K562 (cell line): ENCODE measurements around the gene SNTG2. TPM values are rescaled to one million over a fixed set of nuclear protein-coding genes. Genes with fewer than 3 reads are reported as not detected.

ENCODE experiments used
- ATAC-seq: fragments of 200-7000 bp; cut with Tn5 transposase; 3 replicates; pipeline ENCODE4 v1.9.1; 2020; ENCODE audit warnings: moderate library complexity
- BruUV-seq: library from RNA; stranded (reverse); fragments of 400-500 nt; replicated peaks from 2 replicates; lab custom pipeline; 2021; lab: Mats Ljungman, UMichigan
- CTCF ChIA-PET: fragments of 300-600 bp; formaldehyde crosslinking; extraction: SDS; loops from one replicate; lab custom pipeline; 2021; ENCODE audit warnings: low intra/inter-chr PET ratio; lab: Yijun Ruan, JAX
- POLR2A ChIA-PET: fragments of 300-600, 350-650 bp; sonication (Branson Sonifier 250); formaldehyde crosslinking; extraction: SDS; loops from one replicate; lab custom pipeline; 2021; ENCODE audit warnings: antibody characterized with exemption, inconsistent platforms; lab: Yijun Ruan, JAX
- DNase-seq, 4 experiments: peaks; one replicate each; pipeline versions ENCODE4 v3.0.0 to v3.0.0-alpha.2; 2011 to 2018; ENCODE audit warnings: low spot score in 3 of 4, mixed read lengths in 3 of 4; ENCODE audit errors: extremely low read depth in 1 of 4
- FAIRE-seq: peaks from 2 replicates; lab custom pipeline; 2011; peaks lifted over from hg19 to GRCh38; lab: Jason Lieb, UNC
- H2AFZ ChIP-seq: 2 replicates; pipeline ENCODE4 v1.6.0; 2011; ENCODE audit warnings: low read depth, low read length, control low read depth, inconsistent platforms
- H3K27ac ChIP-seq: fragments of 200-600 bp; 3 replicates; pipeline ENCODE4 v1.8.0; 2011; ENCODE audit warnings: low read depth, mild to moderate bottlenecking, control low read depth, inconsistent platforms, low read length, moderate library complexity, mixed read lengths; ENCODE audit errors: extremely low read depth
- H3K27me3 ChIP-seq, 2 experiments: fragments of 300-600 bp in 1 of 2; 2 replicates in 1 of 2; 3 replicates in 1 of 2; pipeline versions ENCODE4 v1.6.0 to v1.8.0; 2011; ENCODE audit warnings: inconsistent platforms in 2 of 2, low read length in 2 of 2, mild to moderate bottlenecking in 1 of 2, mixed read lengths in 1 of 2, moderate library complexity in 1 of 2; ENCODE audit not compliant: control insufficient read depth in 2 of 2, insufficient read depth in 2 of 2
- H3K36me3 ChIP-seq: fragments of 300-600 bp; 3 replicates; pipeline ENCODE4 v1.8.0; 2011; ENCODE audit warnings: mild to moderate bottlenecking, low read length, inconsistent platforms; ENCODE audit not compliant: control insufficient read depth, insufficient read depth
- H3K4me1 ChIP-seq, 2 experiments: fragments of 200-600 bp in 1 of 2; replicated peaks in 1 of 2; 2 replicates in 1 of 2; 3 replicates in 1 of 2; pipeline versions ENCODE4 v1.5.1 to v1.8.0; 2011; ENCODE audit warnings: inconsistent platforms in 2 of 2, low read length in 2 of 2, mild to moderate bottlenecking in 1 of 2, mixed read lengths in 1 of 2, moderate library complexity in 1 of 2; ENCODE audit not compliant: control insufficient read depth in 2 of 2, insufficient read depth in 2 of 2
- H3K4me2 ChIP-seq: 2 replicates; pipeline ENCODE4 v1.6.1; 2011; ENCODE audit warnings: low read length, control low read depth, inconsistent platforms, mixed read lengths; ENCODE audit not compliant: insufficient read depth
- H3K4me3 ChIP-seq: fragments of 200-600 bp; sonication (generic), shearing (Covaris generic); 2 replicates; pipeline ENCODE4 v1.5.1; 2016; ENCODE audit warnings: control low read depth, inconsistent platforms
- H3K79me2 ChIP-seq: fragments of 200-600 bp; 3 replicates; pipeline ENCODE4 v1.8.0; 2011; ENCODE audit warnings: low read length, inconsistent platforms; ENCODE audit not compliant: control insufficient read depth, insufficient read depth
- H3K9ac ChIP-seq, 2 experiments: 2 replicates each; pipeline versions ENCODE4 v1.6.0 to v1.6.1; 2011; ENCODE audit warnings: low read depth in 2 of 2, low read length in 2 of 2, control low read depth in 1 of 2, inconsistent platforms in 1 of 2, mild to moderate bottlenecking in 1 of 2, mixed read lengths in 1 of 2; ENCODE audit not compliant: insufficient read depth in 1 of 2
- H3K9me1 ChIP-seq: one replicate; pipeline ENCODE4 v1.6.0; 2011; ENCODE audit warnings: inconsistent platforms, mild to moderate bottlenecking, low read length, moderate library complexity; ENCODE audit not compliant: control insufficient read depth, insufficient read depth
- H3K9me3 ChIP-seq: replicated peaks from 2 replicates; pipeline ENCODE4 v1.5.1; 2011; ENCODE audit warnings: low read depth, low read length, inconsistent platforms; ENCODE audit not compliant: control insufficient read depth, insufficient read depth
- H4K20me1 ChIP-seq: replicated peaks from 2 replicates; pipeline ENCODE4 v1.6.1; 2011; ENCODE audit warnings: low read length, inconsistent platforms, mixed read lengths; ENCODE audit not compliant: control insufficient read depth, insufficient read depth
- ATF2 ChIP-seq: sonication (generic); formaldehyde crosslinking; IDR thresholded peaks from 2 replicates; pipeline ENCODE4 v1.8.1; 2022; ENCODE audit warnings: missing genetic modification reagents
- FOXK1 ChIP-seq: sonication (generic); formaldehyde crosslinking; IDR thresholded peaks from 2 replicates; pipeline ENCODE4 v1.8.0; 2022; ENCODE audit warnings: missing genetic modification reagents, mild to moderate bottlenecking, borderline replicate concordance
- MTA2 ChIP-seq: fragments of 450-650 bp; IDR thresholded peaks from 2 replicates; pipeline ENCODE4 v1.6.1; 2016; ENCODE audit warnings: low read depth
- SMARCE1 ChIP-seq: fragments of 450-650 bp; IDR thresholded peaks from 2 replicates; pipeline ENCODE4 v1.7.1; 2016; ENCODE audit warnings: mild to moderate bottlenecking
- SRSF1 ChIP-seq: fragments of 200-400 bp; formaldehyde crosslinking; IDR thresholded peaks from 2 replicates; pipeline ENCODE4 v1.6.1; 2017; ENCODE audit warnings: mild to moderate bottlenecking, low read depth, low read length, moderate library complexity
- ZBTB2 ChIP-seq: fragments of 450-650 bp; IDR thresholded peaks from 2 replicates; pipeline ENCODE4 v1.6.1; 2016; ENCODE audit warnings: antibody characterized with exemption
- WGBS: fragments of 100-300 bp; shearing (Covaris generic); methylation state at CpG from one replicate; pipeline ENCODE4 v1.1.6; 2016; ENCODE audit warnings: low coverage, mixed read lengths; ENCODE audit not compliant: insufficient coverage; ENCODE audit errors: missing lambda C conversion rate; 5-methylcytosine and 5-hydroxymethylcytosine counted together
- in situ Hi-C: fragments of 300-500 bp; cut with MboI; formaldehyde crosslinking; loops from 4 replicates; pipeline ENCODE4 v1.15.0; 2018; ENCODE audit warnings: inconsistent platforms, mixed read lengths
- intact Hi-C: fragments of 100-400 bp; cut with micrococcal nuclease; formaldehyde crosslinking; loops from 2 replicates; pipeline ENCODE4 v1.14.2; 2022
- polyA plus RNA-seq, 8 experiments: library from polyadenylated mRNA; depleted of rRNA in 4 of 8; stranded (reverse) in 5 of 8; unstranded in 3 of 8; fragments of >200 nt; fragmentation: Nextera tagmentation in 2 of 8; fragmentation: Illumina TruSeq in 1 of 8; extraction: Ambion mirVana in 2 of 8; extraction: Trizol in 1 of 8; gene quantifications; 2 replicates each; pipeline versions ENCODE4 v1.2.1 to v1.2.3, GENCODE V29; 2011 to 2014; ENCODE audit warnings: inconsistent platforms in 1 of 8, missing spikeins in 1 of 8
- total RNA-seq, 7 experiments: library from RNA; depleted of rRNA in 6 of 7; stranded (reverse); fragments of >200 nt in 6 of 7; fragmentation: Illumina TruSeq in 2 of 7; extraction: Trizol in 2 of 7; gene quantifications; 2 replicates each; pipeline versions ENCODE4 v1.2.1 to v1.2.3, GENCODE V29; 2011 to 2021; ENCODE audit warnings: low replicate concordance in 1 of 7
- TF ChIP-seq, protein P1 (sequence below), 2 experiments: fragments of 150-350 bp in 1 of 2; IDR thresholded peaks; 2 replicates each; pipeline ENCODE4 v1.6.1; 2012 to 2016; ENCODE audit warnings: low read depth in 2 of 2, low read length in 2 of 2, mild to moderate bottlenecking in 1 of 2, moderate library complexity in 1 of 2

SNTG2 gene
- total and polyA plus RNA-seq, 9 of the 15 experiments (the other 6 are each of a cell fraction or from before 2014, with no cell fraction given) = not detected

DNA sequence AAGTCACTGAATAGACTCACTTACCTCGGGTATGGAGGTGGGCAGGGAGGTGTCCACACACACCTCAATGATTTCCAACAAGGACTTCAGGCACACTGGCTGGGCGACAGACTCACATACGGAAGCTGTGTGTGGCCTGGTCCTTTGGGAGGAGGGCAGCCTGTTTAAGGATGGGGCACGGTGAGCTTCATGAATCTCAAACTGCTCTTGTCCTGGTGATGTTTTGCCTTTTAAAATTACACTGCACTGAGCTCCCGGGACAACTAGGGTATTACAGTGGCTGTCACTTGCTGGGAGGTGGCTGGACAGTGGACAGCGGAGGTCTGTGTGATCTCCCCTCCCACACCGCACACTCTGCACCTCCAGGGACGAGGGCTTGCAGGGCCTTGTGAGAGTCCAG lies 211.6 kb downstream of the SNTG2 start:
- POLR2A ChIA-PET = no interaction called here
- no peak overlapping the region for H3K4me3 ChIP-seq
- no peak overlapping the region for H3K4me2 ChIP-seq
- H3K9me1 ChIP-seq = no peaks in the 10 kb centered on the region
- CTCF ChIA-PET = no interaction called here
- H3K79me2 ChIP-seq = no peaks in the 10 kb centered on the region
- H3K9me3 ChIP-seq = no peaks in the 10 kb centered on the region
- BruUV-seq = no TSS peak
- FAIRE-seq (no peak), DNase-seq (no peak), ATAC-seq (no peak)
- H2AFZ ChIP-seq = no peak overlapping the region
- H3K9ac ChIP-seq = no peak overlapping the region
- in situ Hi-C loops = no loop called here
- intact Hi-C loops = no loop called here
- 7% methylated on average over 8 of the region's 8 CpGs for WGBS
- H3K36me3 ChIP-seq = no peaks in the 10 kb centered on the region
- H4K20me1 ChIP-seq = no peaks in the 10 kb centered on the region
- no peaks in the 10 kb centered on the region for H3K4me1 ChIP-seq
- peaks cover 0 to 4% of the 10 kb centered on the region in 2 experiments; a peak in 1 of 5 replicates for H3K27me3 ChIP-seq
- H3K27ac ChIP-seq = no peak overlapping the region
- TF ChIP-seq ZBTB2 (no peak), FOXK1 (CRISPR knock-in tag) (no peak), MTA2 (no peak), SRSF1 (no peak), ATF2 (CRISPR knock-in tag) (no peak), SMARCE1 (no peak)
- TF ChIP-seq, protein P1, sequence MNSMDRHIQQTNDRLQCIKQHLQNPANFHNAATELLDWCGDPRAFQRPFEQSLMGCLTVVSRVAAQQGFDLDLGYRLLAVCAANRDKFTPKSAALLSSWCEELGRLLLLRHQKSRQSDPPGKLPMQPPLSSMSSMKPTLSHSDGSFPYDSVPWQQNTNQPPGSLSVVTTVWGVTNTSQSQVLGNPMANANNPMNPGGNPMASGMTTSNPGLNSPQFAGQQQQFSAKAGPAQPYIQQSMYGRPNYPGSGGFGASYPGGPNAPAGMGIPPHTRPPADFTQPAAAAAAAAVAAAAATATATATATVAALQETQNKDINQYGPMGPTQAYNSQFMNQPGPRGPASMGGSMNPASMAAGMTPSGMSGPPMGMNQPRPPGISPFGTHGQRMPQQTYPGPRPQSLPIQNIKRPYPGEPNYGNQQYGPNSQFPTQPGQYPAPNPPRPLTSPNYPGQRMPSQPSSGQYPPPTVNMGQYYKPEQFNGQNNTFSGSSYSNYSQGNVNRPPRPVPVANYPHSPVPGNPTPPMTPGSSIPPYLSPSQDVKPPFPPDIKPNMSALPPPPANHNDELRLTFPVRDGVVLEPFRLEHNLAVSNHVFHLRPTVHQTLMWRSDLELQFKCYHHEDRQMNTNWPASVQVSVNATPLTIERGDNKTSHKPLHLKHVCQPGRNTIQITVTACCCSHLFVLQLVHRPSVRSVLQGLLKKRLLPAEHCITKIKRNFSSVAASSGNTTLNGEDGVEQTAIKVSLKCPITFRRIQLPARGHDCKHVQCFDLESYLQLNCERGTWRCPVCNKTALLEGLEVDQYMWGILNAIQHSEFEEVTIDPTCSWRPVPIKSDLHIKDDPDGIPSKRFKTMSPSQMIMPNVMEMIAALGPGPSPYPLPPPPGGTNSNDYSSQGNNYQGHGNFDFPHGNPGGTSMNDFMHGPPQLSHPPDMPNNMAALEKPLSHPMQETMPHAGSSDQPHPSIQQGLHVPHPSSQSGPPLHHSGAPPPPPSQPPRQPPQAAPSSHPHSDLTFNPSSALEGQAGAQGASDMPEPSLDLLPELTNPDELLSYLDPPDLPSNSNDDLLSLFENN (IDR thresholded peaks at IDR 0.05; ENCODE audit: low read depth in 2 of 2, low read length in 2 of 2) = no peak
